GM03348 (cell line): ENCODE data around the gene TPRKB.
"Not testable (repeated sequence)": the region's sequence is repeated elsewhere in the genome, so short reads cannot be mapped to it uniquely, and the experiment has no call there.

ENCODE experiments used
- DNase-seq: peaks from one replicate; pipeline ENCODE4 v3.0.0; 2012; ENCODE audit warnings: low spot score

TPRKB gene

GRCh38 chr2:73700131-73700611, 37.0 kb downstream of the TPRKB start:
- no peak for DNase-seq

DNA sequence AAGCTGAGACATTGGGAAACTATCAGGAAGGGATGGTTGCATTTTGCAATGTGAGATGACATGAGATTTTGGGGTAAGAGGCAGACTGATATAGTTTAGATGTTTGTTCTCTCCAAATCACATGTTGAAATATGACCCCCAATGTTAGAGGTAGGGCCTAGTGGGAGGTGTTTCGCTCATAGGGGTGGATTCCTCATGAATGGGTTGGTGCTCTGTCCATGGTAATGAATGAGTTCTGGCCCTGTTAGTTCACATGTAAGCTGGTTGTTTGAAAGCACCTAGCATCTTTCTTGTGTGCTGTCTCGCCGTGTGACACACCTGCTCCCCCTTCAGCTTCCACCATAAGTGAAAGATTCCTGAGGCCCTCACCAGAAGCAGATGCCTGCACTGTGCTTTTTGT, 37.7 kb downstream of the TPRKB start:
- DNase-seq: no peak

GRCh38 chr2:73698101-73698500, 39.0 kb downstream of the TPRKB start:
- no peak for DNase-seq

GRCh38 chr2:73697606-73698005, 39.5 kb downstream of the TPRKB start:
- DNase-seq: no peak

DNA sequence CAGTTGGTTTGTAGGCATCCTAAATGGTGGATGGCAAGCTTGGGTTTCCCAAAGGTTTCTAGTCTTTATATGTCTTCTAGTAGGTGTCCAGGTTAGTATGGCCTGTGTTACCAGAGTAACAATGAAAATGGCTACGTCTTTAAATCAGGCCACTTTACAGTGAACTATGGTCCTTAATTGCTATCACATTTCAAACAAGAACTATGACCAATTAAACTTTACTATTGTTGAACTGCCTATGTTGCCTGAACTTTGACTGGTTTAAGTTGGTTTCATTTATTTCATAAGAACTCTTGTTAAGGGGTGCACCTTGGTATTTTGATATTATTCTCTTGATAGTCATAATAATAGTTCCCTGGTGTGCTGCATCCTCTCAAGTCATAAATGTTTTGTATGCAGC, 40.2 kb downstream of the TPRKB start:
- not testable (repeated sequence) for DNase-seq

DNA sequence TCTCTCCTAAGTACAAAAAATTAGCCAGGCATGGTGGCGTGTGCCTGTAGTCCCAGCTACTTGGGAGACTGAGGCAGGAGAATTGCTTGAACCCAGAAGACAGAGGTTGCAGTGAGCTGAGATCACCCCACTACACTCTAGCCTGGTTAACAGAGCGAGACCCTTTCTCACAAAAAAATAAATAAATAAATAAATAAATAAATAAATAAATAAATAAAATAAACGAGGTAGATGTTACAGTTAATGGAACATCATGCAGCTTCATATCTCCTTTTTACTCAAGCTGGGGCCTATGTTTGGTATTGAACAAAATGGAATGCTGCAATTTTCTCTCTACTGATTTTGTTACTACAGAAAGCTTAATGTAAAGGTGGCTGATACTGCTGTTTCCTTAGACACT, 40.6 kb downstream of the TPRKB start:
- DNase-seq: not testable (repeated sequence)

DNA sequence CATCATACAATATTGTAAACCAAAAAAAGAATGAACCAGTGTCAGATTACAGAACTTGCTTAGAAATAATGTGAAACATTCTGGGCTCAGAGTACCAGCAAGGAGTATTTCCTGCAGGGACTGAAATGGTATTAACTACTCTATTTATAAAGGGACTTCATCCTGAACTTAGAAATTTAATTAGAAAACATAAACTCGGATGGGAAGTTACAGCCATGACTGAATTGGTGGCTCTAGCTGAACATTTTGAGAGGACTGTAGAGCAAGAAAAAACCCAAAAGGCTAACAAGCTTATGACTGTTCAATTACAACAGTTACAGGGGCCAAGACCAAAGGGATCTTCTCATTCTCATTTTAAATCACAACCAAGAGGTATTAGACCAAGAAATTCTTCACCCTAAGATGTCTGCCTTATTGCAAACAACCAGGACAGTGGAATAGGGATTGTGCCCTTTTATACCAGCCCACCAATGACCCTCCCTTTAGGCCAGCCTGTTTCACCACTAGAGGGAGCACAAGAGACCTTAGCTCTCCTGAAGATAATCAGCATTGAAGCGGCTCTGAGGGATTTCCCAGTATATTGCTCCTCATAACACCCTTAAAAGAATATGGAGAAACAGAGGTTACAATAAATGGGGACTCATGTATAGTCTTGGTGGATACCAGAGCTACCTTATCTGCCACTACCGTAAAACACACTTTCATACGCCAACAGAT, 46.6 kb downstream of the TPRKB start:
- DNase-seq: not testable (repeated sequence)

- not testable (repeated sequence) for DNase-seq
Observed at GRCh38 chr2:73688494-73688893, 48.7 kb downstream of the TPRKB start.

DNA sequence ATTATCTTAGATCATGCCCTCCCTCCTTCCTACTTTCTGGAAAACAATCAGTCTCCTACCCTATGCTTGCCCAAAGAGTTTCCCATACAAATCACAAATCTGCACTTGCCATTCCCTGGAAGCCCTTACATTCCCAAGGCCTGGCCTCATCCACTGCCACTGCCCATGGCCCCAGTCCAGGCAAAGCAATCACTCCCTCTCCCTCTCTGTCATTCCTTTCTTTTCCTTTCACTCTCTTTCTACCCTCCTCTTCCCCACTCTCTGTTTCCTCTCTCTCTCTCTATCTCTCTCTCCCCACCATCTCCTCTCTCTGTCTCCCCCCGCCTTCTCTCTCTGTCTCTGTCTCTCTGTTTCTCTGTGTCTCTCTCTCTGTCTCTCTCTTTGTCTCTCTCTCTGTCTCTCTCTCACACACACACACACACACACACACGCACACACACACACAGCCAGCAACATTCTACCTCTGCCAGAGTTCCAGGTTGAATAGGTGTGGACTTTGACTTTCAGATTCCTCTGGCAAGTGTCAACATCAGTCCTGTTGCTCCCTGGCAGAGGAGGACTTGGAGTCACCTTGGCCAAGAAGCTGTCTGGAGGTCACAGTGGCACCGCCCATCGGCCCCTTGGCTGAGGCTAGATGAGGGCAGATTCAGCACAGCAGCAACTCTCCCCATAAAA, 51.2 kb downstream of the TPRKB start:
- DNase-seq: no peak

DNA sequence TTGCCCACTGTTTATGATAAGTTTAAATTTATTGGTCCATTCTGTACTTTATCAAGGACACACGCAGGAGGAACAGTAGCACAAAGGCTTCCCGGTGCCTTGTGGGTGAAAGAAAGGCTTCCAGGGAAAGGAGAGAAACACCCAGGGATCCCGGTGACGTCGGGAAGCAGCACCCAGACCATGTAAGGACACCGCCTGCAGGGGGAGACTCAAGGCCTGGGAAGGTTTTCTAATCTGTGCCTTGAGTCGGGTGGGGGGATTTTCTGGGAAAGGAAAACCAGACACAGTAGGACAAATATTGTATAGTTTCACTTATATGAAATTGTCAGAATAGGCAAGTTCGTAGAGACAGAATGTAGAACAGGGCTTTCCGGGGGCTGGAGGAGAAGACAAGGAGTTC, 52.2 kb downstream of the TPRKB start:
- DNase-seq: not testable (repeated sequence)

- not testable (repeated sequence) for DNase-seq
Observed at GRCh38 chr2:73684325-73684724, 52.8 kb downstream of the TPRKB start.

DNA sequence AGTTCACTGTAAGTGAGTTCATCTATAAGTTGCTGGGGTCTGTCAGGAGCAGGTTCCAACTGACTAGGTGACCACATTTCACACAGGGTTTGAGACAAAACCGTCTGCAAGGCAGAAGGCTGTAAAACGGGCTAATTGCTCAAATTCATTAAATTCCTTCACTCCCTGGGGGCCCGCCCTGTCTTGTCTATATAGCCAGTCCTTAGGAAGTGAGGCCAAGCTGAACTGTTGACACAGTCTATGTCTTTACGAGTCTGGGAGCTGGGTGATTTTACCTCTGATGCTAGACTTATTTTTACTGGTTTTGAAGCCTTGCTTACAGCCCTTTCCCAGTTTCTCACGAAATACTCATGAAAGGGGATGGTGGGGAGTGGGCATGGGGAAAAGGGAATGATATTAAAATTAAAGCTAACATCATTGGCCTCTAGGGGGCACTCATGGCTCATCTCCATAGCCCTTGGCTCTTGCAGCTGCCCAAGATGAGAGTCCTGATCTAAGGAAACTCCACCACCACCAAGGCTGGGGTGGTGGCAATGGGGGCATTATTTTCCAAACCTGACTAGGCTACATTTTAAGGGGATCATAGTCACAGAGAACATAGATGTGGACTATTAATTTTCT, 57.1 kb downstream of the TPRKB start:
- not testable (repeated sequence) for DNase-seq
